Activated CD4-positive, alpha-beta T cell treated with anti-CD3 and anti-CD28 coated beads for 24 hours (primary cell): Measurements from ENCODE around the gene XRCC4.
"Not testable (repeated sequence)": the region's sequence is repeated elsewhere in the genome, so short reads cannot be mapped to it uniquely, and the experiment has no call there.

ENCODE experiments used
- DNase-seq, 2 donors: peaks; one replicate each; pipeline ENCODE4 v3.0.0-alpha.2; 2020; ENCODE audit warnings: low read depth in 2 of 2

Gene XRCC4

DNA sequence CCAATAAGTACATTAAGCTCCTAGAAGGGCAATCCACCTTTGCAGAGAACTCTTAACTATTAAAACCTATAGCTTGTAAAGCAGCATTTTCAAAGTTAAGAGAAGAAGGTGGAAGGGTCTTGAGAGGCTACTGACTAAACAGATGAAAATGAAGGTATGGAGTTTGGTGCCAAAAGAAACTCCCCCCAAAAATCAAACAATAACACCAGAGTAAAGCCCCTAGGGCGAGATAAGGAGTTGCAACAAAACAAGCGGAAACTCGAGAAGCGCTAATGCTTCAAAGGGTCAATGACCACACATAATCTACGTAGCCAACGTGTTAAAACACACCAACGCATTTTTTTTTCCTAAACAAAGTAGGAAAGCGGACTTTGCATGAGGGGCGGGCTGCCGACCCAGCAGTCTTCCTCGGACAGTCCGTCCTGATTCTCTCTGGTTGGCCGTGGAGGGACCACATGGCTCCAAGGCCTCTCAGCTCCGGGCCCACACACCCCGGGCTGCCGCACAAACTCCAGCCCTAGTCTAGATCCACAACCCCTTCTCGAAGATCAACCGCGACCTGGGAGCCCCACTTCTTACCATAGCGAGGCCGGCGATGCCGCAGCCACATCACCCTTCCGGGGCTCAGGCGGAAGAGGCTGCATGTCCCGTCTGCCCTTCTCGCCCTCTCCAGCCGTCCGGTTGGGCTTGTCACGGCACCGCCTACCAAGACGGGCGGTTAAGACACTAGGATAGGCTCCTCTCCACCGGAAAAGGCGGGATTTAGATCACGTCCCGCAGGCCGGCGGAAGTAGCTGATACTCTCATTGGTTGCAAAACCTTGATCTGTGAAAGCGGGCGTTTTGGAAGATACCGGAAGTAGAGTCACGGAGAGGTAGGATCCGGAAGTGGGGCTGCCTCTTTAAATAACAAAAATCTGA is at the start of gene XRCC4, which contains the start of gene TMEM167A:
XRCC4 (plus strand) TSS at position 806 of the 920 bp plus-strand sequence. CDS start 27,373 bp downstream, outside the sequence.
TMEM167A (minus strand) TSS at position 653 of the 920 bp plus-strand sequence; CDS start at position 582, 71 bp downstream.
- DNase-seq, result peak; percentile 82 to 84

DNA sequence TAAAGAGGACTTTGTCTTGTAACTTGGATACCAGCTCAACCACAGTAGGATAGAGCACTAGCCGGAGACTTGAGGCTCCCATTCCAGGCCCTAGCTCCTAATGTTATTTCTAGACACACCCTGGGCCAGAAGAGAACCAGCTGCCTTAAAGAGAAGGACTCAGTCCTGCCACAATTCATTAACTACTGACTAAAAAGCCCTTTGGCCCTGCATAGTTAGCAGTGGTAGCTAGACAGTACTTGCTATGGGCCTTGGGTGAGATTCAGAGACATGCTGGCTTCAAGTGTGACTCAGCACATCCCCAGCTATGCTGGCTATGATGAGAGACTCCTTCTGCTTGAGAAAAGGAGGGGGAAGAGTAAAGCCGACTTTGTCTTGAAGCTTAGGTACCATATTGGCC is 47.4 kb upstream of the XRCC4 start:
- no peak for DNase-seq

DNA sequence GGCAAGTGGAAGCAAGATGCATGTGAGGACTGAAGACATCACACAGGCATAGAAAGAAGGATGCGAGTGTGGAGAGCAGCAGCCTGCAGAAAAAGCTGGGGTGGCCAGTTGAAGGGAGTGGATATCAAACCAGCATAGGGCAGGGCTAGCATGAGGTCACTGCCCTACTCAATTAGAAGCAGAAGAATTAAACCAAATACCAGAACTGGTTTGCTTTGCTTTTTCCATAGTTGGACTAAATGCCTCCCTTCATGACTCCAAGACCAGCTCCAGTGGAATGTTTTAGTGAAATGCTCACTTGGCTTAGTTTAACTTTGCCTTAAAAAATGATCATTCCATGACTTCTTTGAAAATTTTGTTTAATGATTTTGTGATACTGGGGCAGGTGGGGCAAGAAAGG is 46.0 kb upstream of the XRCC4 start:
- no peak for DNase-seq

DNA sequence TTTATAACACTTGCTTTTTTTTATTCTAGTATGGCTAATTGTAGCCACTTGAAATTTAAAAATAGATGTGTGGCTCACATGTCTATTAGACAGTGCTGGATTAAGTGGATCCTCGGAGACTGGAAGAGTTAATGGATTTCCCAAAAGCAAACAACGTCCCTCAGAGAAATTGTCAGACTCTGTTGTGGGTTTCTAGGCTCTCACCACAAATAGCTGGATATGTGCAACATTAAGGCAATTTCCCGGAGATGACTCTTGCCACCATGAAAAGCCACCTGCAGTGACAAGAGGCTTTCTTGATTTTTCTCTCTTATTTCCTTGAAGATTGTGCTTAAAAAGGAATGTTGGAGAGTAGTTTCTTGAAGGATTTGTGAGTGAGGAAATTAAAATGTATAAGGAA is 43.3 kb upstream of the XRCC4 start:
- DNase-seq, result no peak

DNA sequence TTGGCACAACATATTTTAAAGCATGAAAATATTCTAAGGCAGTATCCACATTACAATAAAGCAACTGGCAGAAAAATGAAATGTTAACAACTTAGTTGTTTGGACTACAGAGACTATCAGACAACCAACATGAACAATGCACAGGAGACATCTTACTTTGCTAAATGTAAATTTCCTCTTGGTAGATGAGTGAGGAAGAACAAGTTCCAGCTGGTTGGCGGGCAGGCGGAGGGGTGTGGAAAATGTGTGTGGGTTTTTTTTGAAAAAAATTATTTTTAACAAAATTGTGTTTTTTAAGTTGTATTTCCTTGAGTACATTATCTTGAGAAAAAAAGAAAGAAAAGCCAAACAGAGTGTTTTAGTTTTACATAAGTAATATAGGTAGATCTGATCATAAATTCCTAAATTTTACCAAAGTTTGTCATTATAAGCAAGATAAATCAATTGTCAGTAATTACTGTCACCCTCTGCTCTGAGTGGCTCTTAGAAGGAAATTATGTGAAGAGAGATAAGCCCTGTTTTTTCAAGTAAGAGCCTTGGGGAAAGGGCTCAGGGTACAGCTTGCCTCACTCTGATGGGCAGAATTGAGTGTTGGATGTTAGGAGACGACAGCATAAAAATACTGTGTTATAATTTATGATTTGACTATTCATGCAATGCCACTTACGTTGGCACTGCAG is 42.7 kb upstream of the XRCC4 start:
- no peak for DNase-seq

DNA sequence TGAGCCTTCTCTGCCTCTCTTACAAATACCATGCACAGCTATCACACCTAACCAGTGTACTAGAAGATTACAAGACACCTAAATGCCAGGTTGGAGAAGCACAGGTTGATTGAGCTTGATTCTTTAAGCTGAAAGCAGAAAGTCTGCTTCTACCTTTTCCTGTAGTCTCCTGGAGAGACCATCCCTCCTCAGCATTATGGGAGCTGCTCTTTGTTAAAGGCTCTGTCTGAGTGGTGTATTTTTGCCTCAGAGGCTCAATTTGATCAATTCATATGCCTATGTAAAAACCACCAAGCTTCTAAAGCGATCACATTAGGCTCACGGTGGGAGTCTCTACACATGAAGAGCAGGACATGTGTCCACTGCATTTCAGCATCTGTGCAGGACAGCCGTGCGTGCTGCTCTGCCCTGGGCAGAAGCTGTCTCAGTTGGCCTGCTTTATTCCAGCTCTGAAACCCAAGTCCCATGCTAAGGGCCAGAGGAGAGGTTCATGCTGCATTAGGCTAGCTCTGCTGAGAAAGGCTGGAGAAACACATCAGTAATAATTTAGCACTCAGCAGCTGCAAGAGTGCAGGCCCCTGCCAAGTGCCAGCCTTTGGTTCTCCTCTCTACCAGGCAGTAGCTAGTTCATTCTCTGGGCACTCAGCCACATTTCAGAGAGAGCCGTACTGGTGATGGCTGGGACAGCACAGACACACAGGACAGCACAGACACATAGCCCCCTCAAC is 41.8 kb upstream of the XRCC4 start:
- DNase-seq, result no peak

DNA sequence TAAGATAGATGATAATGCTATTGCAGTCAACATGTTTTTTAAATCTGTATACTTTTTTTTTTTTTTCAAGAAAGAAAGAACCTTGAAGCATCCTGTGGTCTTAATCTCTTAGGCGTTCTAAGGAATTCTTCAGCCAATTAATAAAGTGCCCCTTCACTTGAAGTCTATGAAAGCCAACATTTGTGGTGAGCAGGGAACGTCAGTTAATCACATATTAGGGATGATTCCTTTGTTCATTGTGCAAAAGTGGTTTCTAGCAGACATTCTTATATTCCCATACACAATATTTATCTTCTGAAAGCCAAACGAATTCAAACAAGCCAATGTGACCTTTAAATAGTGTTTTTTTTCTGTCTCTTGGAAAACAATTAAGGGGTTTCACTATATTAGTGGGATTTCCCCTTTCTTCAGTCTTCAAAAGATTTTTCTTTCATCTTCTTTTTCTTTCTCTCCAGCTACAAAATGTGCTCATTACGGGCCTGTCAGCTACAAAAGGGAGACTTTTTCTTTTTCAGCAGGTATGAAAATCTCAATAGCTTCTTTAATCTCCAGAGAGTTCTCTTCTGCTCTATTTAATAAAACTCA is 40.3 kb upstream of the XRCC4 start:
- DNase-seq, result no peak

DNA sequence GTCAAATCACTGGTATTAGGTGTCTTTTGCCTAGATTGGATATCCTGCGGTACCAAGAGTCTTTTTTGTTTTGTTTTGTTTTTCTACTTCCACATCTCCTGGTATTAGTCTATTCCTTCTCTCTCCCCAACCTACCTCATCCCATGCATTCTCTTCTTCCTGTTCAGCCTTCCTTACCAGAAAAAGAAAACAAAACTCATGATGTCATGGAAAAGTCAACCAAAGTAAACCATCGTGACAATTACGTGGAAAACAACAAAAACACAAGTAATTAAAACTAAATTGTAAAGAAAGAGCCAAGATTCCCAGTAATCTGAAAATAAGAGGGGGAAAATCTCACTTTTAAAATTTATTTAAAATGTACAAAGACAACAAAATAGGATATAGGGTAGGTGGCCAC is 38.4 kb upstream of the XRCC4 start:
- DNase-seq, result no peak

DNA sequence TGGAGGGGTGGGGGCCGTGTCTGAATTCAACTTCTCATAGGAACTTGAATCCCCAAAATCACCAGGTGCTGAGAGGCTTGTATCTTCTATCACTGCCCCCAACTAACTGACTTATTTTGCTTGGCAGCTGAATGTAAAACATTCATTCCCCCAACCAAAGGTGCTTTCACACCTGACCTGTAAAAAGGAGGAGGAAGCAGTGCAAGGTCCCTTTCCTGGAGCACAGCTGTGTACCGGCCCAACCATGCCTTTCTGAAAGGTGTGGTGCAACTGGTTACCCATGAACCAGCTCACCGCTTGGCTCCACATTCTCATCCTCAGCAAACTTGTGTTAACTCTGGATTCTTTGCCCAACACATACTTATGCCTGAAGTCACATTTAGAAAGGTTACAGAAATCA is 34.8 kb upstream of the XRCC4 start:
- DNase-seq, result no peak

DNA sequence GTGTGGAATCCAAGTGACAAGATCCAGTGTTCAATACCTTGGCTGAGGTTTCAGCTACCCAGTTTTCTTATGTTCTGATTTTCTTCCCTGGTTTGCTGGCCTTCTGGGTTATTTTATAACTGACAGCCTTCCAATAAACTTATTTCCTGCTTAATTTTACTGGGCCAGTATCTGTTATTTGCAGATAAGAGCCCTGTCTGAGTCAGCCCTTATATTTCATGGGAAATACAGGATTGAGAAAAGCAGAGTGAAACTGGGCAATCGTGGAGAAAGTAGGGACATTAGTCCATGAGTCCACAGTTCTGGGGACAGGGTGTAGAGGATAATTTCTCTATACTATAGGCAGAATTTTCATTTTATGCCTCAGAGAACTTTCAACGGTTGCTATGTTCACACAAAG is 32.4 kb upstream of the XRCC4 start:
- no peak for DNase-seq

DNA sequence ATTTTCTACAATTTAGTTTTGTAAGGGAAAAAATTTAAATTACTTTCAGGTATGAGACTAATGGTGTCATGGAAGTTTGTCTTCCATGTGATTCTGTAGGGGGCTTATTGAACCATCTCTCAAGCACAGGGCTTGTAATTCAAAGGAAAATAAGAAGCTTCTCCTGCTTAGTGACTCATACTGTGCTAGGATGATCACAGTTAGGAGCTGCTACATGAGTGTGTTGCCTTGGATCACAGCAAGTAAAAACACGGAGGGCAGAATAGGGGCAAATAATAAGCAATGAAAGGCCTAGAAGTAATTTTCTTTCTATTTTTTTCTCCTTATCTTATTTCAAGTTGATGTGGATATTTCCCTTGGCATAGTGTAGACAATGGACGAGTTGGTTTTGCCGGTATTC is 29.1 kb upstream of the XRCC4 start:
- DNase-seq, result no peak

DNA sequence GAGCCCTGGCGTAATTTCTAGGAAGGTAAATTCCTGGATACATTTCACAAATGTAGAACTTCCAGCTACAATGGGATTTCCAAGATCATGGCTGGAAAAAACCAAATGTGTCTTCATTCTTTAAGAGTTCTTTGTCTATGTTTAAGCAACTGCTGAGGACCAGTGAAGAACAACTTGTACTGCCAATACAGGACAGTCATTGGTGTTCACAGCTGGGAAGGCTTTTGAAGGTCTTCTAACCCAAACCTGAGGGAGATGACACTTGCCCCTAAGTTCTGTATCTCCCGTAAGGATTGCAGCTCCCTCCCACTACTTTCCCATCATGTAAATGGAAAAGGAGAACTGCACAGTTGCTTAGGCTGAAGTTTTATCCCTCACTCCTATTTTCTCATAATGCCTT is 28.5 kb upstream of the XRCC4 start:
- DNase-seq, result no peak

DNA sequence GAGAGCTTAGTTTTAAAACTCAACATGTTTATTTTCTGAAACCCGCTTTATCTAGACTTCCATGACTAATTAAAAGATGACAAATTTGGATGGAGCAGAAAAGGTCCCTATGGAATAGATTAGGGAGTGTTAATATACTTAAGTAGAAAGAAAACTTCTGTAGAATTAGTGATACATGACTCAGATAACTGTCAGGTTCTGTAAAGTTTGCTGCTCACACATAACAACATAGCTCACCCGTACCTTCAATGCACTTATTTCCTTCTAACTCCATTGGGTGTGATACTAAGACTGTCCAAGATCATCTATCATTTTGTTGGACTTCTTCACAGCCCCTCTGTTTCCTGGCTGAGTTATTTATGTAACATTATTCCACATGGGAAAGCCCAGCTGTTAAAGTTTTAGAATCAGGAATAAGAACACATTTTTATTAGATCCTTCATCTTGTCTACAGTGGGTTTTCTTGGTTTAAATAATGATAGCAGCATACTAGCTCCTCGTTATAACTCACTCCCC is 27.9 kb upstream of the XRCC4 start:
- DNase-seq, result no peak

DNA sequence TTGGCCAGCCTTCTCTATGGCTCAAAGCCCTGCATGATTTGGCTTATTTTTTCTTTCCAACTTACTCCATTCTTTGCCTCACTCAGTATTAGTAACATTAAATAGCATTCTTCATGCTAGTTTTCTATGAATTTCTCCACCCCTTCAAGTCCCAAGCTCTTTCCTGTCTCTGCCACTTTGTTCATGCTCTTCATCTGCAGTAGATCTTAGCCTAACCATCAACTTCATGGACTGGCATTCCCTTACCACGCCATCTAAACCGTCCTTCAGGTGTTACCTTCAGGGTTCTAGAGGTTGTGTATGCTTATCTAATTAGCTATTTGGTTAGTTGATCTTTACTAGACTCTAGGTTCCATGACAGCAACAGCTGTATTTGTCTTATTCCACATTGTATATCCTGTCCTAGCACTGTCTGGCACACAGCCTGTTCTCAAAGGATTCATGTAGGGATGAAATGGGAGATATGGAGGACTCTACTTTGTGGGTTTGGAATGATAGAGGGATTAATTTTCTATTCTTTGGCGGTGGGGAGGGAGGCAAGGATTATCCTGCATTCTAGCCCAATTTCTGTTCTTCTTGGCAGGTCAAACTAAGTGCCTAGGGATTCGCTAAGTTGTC is 26.5 kb upstream of the XRCC4 start:
- no peak for DNase-seq

DNA sequence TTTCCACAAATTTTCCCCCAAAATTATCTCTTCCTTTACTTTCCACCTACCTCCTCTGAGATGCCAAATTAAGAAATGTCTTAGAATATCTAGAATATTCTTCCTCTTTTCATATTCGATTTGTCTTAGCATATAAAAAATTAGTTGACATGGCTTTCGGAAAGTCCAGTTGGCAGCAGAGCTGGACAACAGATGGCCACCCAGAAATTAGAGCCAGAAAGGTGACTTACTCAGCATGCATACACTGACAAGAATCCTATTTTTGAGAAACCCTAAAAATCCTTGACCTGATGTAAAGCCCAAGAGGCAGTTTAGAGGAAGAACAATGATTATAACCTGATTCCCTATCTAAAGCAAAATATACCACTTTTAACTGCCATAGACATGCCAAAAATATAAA is 22.2 kb upstream of the XRCC4 start:
- DNase-seq, result no peak

DNA sequence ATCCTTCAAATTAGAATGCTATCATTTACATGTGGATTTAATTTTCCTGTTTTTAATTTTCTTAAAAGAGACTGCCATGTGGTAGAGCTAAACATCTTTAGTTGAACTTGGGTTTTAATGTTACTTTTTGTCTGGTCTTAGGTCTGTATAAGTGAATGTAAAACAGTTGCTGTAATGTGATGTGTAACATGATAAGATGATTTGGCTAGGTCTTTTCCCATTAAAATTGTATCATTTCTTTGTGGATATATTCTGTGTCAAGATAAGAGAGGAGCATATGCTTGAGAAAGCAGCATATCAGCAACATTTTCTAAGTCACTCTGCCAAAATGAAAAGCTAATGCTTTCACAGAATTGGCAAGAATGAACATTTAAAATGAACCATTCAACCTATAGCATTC is 18.6 kb upstream of the XRCC4 start:
- no peak for DNase-seq

DNA sequence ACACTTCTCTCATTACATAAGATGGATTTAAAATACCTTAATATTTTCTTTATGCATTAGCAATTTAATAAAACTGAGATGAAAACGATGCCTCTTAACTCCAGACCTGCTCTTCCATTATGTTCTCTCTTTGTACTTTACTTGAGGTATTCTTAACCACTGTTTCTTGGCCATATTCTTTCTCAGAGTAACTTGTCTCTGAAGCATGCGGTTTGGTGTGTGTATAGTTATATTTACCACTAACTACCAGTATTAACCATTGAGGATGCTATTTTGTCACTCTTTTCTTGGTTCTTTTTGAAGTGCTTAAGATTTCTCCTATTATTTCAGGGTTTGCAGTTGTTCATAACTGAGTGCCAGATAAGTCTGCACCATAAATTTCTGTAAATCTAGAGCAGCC is 18.0 kb upstream of the XRCC4 start:
- no peak for DNase-seq

DNA sequence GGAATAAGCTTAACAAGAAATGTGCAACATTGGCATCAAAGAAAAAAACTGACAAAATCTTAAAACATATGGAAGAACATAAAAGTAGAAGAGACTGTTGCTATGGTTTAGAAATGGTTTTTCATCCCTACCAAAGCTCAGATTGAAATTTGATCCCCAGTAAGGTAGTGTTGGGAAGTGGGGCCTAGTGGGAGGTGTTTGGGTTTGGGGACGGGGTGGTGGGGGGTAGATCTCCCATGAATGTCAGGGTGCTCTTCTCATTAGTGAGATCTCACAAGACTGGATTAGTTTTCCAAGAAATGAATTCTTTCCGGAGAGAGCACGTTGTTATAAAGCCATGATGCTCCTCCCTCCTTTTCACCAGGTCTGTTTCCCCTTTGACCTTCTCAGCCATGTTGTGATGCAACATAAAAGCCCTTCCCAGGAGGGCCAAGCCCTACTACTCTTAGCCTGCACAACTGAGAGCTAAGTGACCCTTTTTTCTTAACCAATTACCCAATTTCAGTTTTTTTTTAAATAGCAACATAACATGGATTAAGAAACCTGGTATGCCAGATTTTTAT is 10.7 kb upstream of the XRCC4 start:
- no peak for DNase-seq

DNA sequence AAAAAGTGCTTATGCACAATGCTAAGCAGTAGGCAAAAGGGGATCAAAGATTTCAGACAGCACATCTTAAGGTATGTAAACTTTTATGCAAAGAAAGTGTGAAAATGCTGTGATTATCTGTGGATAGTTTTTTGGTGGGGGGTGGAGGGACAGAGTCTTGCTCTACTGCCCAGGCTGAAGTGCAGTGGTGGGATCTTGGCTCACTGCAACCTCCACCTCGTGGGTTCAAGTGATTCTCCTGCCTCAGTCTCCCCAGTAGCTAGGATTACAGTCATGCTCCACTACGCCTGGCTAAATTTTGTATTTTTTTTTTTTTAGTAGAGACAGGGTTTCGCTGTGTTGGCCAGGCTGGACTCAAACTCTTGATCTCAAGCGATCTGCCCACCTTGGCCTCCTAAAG is 10.0 kb upstream of the XRCC4 start:
- not testable (repeated sequence) for DNase-seq

DNA sequence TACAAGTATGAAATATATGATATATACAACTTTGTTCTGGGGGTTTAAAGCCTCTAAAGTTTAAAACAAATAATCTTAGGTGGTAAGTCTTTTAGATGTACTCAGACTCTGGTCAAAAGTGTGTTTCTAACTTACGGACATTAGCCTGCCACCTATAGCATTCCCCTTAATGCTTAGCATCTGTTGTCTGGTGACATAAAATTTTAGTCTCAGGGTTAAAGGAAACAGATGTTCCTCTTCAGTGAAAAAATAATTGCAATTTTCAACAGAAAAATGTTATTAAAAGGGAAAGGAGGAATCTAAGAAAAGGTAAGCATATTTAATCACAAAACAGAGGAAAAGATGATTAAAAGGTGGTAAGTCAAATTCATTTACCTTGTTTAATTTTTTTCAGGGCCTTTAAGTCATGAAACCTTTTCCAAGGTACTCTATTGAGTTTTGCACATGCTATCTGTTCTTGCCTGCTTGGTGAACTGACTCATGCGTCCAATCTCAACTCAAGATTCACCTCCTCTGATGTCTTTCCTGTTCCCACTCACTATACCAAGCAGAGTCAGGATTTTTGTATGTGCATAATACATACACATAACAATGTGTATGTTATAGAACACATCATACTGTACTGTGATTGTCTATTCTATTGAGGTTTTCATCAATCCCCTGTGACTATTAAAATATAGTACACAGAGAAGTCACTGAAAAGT is 8.1 kb upstream of the XRCC4 start:
- DNase-seq, result no peak
